ENCODE results near the gene SLC16A1. TPM values are rescaled to one million over a fixed set of nuclear protein-coding genes. Genes with fewer than 3 reads are reported as not detected.

Gene SLC16A1, protein sequence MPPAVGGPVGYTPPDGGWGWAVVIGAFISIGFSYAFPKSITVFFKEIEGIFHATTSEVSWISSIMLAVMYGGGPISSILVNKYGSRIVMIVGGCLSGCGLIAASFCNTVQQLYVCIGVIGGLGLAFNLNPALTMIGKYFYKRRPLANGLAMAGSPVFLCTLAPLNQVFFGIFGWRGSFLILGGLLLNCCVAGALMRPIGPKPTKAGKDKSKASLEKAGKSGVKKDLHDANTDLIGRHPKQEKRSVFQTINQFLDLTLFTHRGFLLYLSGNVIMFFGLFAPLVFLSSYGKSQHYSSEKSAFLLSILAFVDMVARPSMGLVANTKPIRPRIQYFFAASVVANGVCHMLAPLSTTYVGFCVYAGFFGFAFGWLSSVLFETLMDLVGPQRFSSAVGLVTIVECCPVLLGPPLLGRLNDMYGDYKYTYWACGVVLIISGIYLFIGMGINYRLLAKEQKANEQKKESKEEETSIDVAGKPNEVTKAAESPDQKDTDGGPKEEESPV
- total RNA-seq (2021), result 101 and 112 TPM in 2 replicates
- percentile 89 among the genes with signal in this experiment for Bru-seq, nascent RNA
- percentile 92 among the genes with signal in this experiment for BruChase-seq, experiment 1, labeled RNA remaining after a 2-hour chase
- BruChase-seq, experiment 2, labeled RNA remaining after a 6-hour chase, result percentile 96 among the genes with signal in this experiment
- long read RNA-seq, transcript SLC16A1-201 (5 exons, 3,910 nt), result major isoform, 138 of 184 reads
- long read RNA-seq, partial matches to known transcripts, result 18 of 184 reads
- long read RNA-seq, other reads (novel, unspliced or antisense), result 28 of 184 reads

DNA sequence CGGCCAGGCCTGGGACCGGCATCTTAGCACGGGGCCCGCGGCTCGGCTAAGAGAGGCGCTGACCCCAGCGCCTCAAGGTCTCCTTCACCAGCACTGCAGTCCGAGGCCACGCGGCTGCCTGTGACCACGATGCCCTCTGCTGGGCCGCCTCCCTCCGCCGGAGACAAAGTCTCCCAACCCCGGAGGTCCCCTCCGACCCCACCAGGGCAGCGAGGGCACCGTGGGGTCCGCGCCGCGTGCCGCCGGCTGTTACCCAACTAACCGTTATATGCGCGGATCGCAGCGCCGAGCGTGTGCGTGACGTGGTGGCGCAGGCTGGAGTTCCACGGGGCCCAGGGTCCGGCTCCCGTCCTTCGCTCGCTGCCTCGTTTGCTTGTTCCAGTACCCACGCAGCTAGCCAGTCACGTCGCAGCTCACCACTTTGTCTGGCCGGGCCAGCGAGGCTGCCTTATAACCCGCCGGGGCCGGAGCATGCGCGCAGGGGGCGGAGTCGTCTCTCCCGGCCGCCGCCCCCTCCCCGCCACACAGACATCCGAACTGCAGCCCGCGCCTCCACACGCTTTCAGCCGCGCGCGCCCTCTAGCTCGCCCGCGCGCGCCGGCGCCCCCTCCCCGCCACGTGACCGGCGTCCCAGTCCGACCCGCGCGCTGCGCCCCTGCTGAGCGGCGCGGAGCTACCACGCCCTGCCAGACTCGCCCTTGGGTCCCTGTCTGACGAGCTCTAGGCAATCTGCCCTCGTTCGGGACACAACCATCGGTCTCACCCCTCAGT is at the start of gene SLC16A1:
SLC16A1 (minus strand) TSS at position 424 of the 771 bp plus-strand sequence. CDS start 26,888 bp downstream, outside the sequence.
- Histone ChIP-seq H3K9me3 (ENCODE audit: low read depth, low read length, poor library complexity, severe bottlenecking) (no peaks in the 10 kb centered on the region), H3K4me3 (ENCODE audit: low read depth, low read length, poor library complexity, severe bottlenecking) (peak within 1 kb of the TSS; percentile 94), H3K27me3 (replicated peaks; ENCODE audit: insufficient read depth, low read depth, low read length, poor library complexity) (no peaks in the 10 kb centered on the region), H3K4me1 (ENCODE audit: insufficient read depth, low read length, poor library complexity, severe bottlenecking) (peaks cover 22% of the 10 kb centered on the region), H3K27ac (ENCODE audit: low read depth, low read length, poor library complexity, severe bottlenecking) (peak within 1 kb of the TSS; percentile 89), H3K36me3 (ENCODE audit: insufficient read depth, low read length, poor library complexity, severe bottlenecking) (peaks cover 16% of the 10 kb centered on the region)
- no TSS peak for BruUV-seq (replicated peaks)
- POLR2A ChIA-PET (ENCODE audit: low non-redundant PET), result no interaction called here
- intact Hi-C loops (cut with micrococcal nuclease; ENCODE audit: unreplicated experiment), result no loop called here
- TF ChIP-seq EZH2 (IDR thresholded peaks at IDR 0.05; ENCODE audit: borderline replicate concordance, low read depth, low read length, poor library complexity, severe bottlenecking), result no peak
- TF ChIP-seq, protein P1, sequence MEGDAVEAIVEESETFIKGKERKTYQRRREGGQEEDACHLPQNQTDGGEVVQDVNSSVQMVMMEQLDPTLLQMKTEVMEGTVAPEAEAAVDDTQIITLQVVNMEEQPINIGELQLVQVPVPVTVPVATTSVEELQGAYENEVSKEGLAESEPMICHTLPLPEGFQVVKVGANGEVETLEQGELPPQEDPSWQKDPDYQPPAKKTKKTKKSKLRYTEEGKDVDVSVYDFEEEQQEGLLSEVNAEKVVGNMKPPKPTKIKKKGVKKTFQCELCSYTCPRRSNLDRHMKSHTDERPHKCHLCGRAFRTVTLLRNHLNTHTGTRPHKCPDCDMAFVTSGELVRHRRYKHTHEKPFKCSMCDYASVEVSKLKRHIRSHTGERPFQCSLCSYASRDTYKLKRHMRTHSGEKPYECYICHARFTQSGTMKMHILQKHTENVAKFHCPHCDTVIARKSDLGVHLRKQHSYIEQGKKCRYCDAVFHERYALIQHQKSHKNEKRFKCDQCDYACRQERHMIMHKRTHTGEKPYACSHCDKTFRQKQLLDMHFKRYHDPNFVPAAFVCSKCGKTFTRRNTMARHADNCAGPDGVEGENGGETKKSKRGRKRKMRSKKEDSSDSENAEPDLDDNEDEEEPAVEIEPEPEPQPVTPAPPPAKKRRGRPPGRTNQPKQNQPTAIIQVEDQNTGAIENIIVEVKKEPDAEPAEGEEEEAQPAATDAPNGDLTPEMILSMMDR (conservative IDR thresholded peaks at IDR 0.05; ENCODE audit: low read depth, low read length), result no peak; the same call in 1 of the 2 replicates
- DNase-seq (ENCODE audit: low spot score), result peak; percentile 95
- CTCF ChIA-PET, result interaction anchor here (1.2 kb wide), 1 partner anchor 117 kb away, joined by 6 read pairs; the partner anchor contains the start of gene LRIG2

DNA sequence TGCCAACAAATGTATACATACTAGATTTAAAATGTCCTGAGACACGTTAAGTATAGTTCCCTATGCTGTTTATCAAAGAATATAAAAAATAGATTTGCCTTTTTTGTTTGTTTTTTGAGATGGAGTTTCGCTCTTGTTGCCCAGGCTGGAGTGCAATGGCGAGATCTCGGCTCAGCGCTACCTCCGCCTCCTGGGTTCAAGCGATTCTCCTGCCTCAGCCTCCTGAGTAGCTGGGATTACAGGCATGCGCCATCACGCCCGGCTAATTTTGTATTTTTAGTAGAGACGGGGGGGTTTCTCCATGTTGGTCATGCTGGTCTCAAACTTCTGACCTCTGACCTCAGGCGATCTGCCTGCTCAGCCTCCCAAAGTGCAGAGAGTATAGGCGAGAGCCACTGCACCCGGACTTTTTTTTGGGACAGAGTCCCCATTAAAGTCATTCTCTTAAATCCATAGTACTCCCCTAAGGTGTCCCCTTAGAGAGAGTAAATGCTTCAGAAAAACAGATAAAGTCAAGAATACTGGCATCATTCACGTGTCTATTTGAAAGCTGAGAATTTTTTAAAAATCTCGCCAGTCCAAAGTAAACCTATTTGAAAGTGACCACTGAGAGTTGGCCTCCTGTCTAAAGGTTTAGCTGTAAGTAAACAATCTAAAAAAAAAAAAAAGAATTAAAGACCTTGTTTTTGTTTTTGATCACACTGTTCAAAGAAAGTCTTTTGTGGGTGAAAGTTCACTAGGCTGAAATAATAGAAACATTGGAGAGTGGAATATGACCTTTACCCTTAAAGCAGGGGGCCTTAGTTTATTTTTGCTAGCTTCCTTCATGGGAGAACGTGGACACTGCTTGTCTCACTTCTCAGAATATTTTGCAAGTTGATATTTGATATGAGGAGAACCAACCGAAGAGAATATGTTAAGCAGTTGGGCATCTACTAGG is 48.0 kb upstream of the SLC16A1 start:
- no peaks in the 10 kb centered on the region for H3K9me3 ChIP-seq (ENCODE audit: low read depth, low read length, poor library complexity, severe bottlenecking)
- BruUV-seq (replicated peaks), result no TSS peak
- peaks cover 4% of the 10 kb centered on the region for H3K4me1 ChIP-seq (ENCODE audit: insufficient read depth, low read length, poor library complexity, severe bottlenecking)
- no peak overlapping the region for H3K4me3 ChIP-seq (ENCODE audit: low read depth, low read length, poor library complexity, severe bottlenecking)
- intact Hi-C loops (cut with micrococcal nuclease; ENCODE audit: unreplicated experiment), result no loop called here
- POLR2A ChIA-PET (ENCODE audit: low non-redundant PET), result no interaction called here
- H3K36me3 ChIP-seq (ENCODE audit: insufficient read depth, low read length, poor library complexity, severe bottlenecking), result no peaks in the 10 kb centered on the region
- no peaks in the 10 kb centered on the region for H3K27me3 ChIP-seq (replicated peaks; ENCODE audit: insufficient read depth, low read depth, low read length, poor library complexity)
- no peak for DNase-seq (ENCODE audit: low spot score)
- CTCF ChIA-PET, result interaction anchor here (0.7 kb wide), 1 partner anchor 31 kb away, joined by 4 read pairs; no protein-coding TSS in a partner anchor
- TF ChIP-seq EZH2 (IDR thresholded peaks at IDR 0.05; ENCODE audit: borderline replicate concordance, low read depth, low read length, poor library complexity, severe bottlenecking), result no peak
- TF ChIP-seq, protein P1 (conservative IDR thresholded peaks at IDR 0.05; ENCODE audit: low read depth, low read length), result no peak
- H3K27ac ChIP-seq (ENCODE audit: low read depth, low read length, poor library complexity, severe bottlenecking), result no peak overlapping the region
